Trophoblast cell (in vitro differentiated cells and primary cell): ENCODE results near the gene PLSCR3.
A peak's percentile ranks its signal among the peaks of the same experiment; 100 is the strongest.

Source experiments
- DNase-seq, 2 donors: peaks; one replicate each; pipeline ENCODE4 v3.0.0-alpha.2; 2016
- H2AFZ ChIP-seq: 2 replicates; pipeline ENCODE4 v1.6.1; 2013; ENCODE audit warnings: low read length, moderate library complexity, mild to moderate bottlenecking; ENCODE audit not compliant: insufficient read depth, poor library complexity
- H2AK5ac ChIP-seq: 2 replicates; pipeline ENCODE4 v1.6.1; 2013; ENCODE audit warnings: mild to moderate bottlenecking, low read length
- H2BK120ac ChIP-seq: 2 replicates; pipeline ENCODE4 v1.6.1; 2013; ENCODE audit warnings: low read length, mild to moderate bottlenecking, moderate library complexity; ENCODE audit not compliant: insufficient read depth, poor library complexity
- H2BK12ac ChIP-seq: 2 replicates; pipeline ENCODE4 v1.6.1; 2013; ENCODE audit warnings: mild to moderate bottlenecking, low read length, moderate library complexity
- H2BK5ac ChIP-seq: 2 replicates; pipeline ENCODE4 v1.6.1; 2013; ENCODE audit warnings: low read length, low read depth, moderate library complexity, mild to moderate bottlenecking; ENCODE audit not compliant: poor library complexity
- H3K14ac ChIP-seq: 2 replicates; pipeline ENCODE4 v1.6.1; 2013; ENCODE audit warnings: mild to moderate bottlenecking, low read length
- H3K18ac ChIP-seq: 2 replicates; pipeline ENCODE4 v1.6.1; 2013; ENCODE audit warnings: mild to moderate bottlenecking, low read length
- H3K23ac ChIP-seq: 2 replicates; pipeline ENCODE4 v1.6.1; 2013; ENCODE audit warnings: low read length
- H3K27ac ChIP-seq: 2 replicates; pipeline ENCODE4 v1.5.1; 2013; ENCODE audit warnings: low read depth, mild to moderate bottlenecking, inconsistent platforms, low read length, moderate library complexity
- H3K27me3 ChIP-seq: 2 replicates; pipeline ENCODE4 v1.6.1; 2013; ENCODE audit warnings: inconsistent platforms, mild to moderate bottlenecking, low read length, moderate library complexity; ENCODE audit not compliant: insufficient read depth
- H3K36me3 ChIP-seq, 2 experiments: 1 replicate in 1 of 2; 2 replicates in 1 of 2; pipeline ENCODE4 v1.6.1; 2013; ENCODE audit warnings: low read length in 2 of 2, mild to moderate bottlenecking in 2 of 2, moderate library complexity in 1 of 2; ENCODE audit not compliant: insufficient read depth in 2 of 2, control insufficient read depth in 1 of 2
- H3K4ac ChIP-seq: 2 replicates; pipeline ENCODE4 v1.6.1; 2013; ENCODE audit warnings: low read depth, mild to moderate bottlenecking, low read length, moderate library complexity
- H3K4me1 ChIP-seq, 2 experiments: 1 replicate in 1 of 2; 2 replicates in 1 of 2; pipeline ENCODE4 v1.6.1; 2013; ENCODE audit warnings: low read length in 2 of 2, mild to moderate bottlenecking in 2 of 2, moderate library complexity in 1 of 2; ENCODE audit not compliant: insufficient read depth in 2 of 2, control insufficient read depth in 1 of 2
- H3K4me2 ChIP-seq: 2 replicates; pipeline ENCODE4 v1.6.1; 2013; ENCODE audit warnings: inconsistent platforms, mild to moderate bottlenecking, low read length, moderate library complexity
- H3K4me3 ChIP-seq: 2 replicates; pipeline ENCODE4 v1.5.1; 2013; ENCODE audit warnings: mild to moderate bottlenecking, low read depth, low read length, inconsistent platforms
- H3K79me1 ChIP-seq: one replicate; pipeline ENCODE4 v1.6.1; 2013; ENCODE audit warnings: low read length
- H3K79me2 ChIP-seq: 2 replicates; pipeline ENCODE4 v1.6.1; 2013; ENCODE audit warnings: low read length, mild to moderate bottlenecking; ENCODE audit not compliant: control insufficient read depth, insufficient read depth, poor library complexity
- H3K9ac ChIP-seq: 2 replicates; pipeline ENCODE4 v1.6.1; 2013; ENCODE audit warnings: mild to moderate bottlenecking, low read length
- H3K9me3 ChIP-seq: 2 replicates; pipeline ENCODE4 v1.6.1; 2013; ENCODE audit warnings: low read depth, mild to moderate bottlenecking, control low read depth, inconsistent platforms, low read length; ENCODE audit not compliant: insufficient read depth
- H4K12ac ChIP-seq: 2 replicates; pipeline ENCODE4 v1.6.1; 2013; ENCODE audit warnings: low read depth, mild to moderate bottlenecking, low read length, moderate library complexity
- H4K8ac ChIP-seq: 2 replicates; pipeline ENCODE4 v1.6.1; 2013; ENCODE audit warnings: low read depth, mild to moderate bottlenecking, low read length, moderate library complexity
- H4K91ac ChIP-seq: one replicate; pipeline ENCODE4 v1.6.1; 2013; ENCODE audit warnings: low read depth, mild to moderate bottlenecking, low read length, moderate library complexity
- WGBS: extraction: QIAGEN DNeasy Blood & Tissue Kit; methylation state at CpG from one replicate; pipeline ENCODE4 v1.1.7; 2013; ENCODE audit warnings: missing lambda C conversion rate; ENCODE audit not compliant: insufficient read length, insufficient coverage; ENCODE audit errors: extremely low coverage; 5-methylcytosine and 5-hydroxymethylcytosine counted together

PLSCR3 gene

GRCh38 chr17:7352910-7353635 lies 41.3 kb downstream of the PLSCR3 start:
- peaks cover 20 to 24% of the 10 kb centered on the region in 2 experiments for H3K4me1 ChIP-seq
- peak overlapping the region; percentile 14 for H4K8ac ChIP-seq
- peaks cover 13% of the 10 kb centered on the region for H3K79me2 ChIP-seq
- H3K4me3 ChIP-seq, result no peak overlapping the region
- H3K4ac ChIP-seq, result peak overlapping the region; percentile 88
- H3K14ac ChIP-seq, result no peak overlapping the region
- no peak for DNase-seq
- no peak overlapping the region for H3K27ac ChIP-seq
- H4K91ac ChIP-seq, result peak overlapping the region; percentile 95
- no CpG with 5 or more reads among the region's 37 CpGs for WGBS
- peak overlapping the region; percentile 95 for H2BK120ac ChIP-seq
- no peak overlapping the region for H2AK5ac ChIP-seq
- H2BK5ac ChIP-seq, result no peak overlapping the region
- H3K79me1 ChIP-seq, result peaks cover 22% of the 10 kb centered on the region
- peak overlapping the region; percentile 95 for H3K18ac ChIP-seq
- H2AFZ ChIP-seq, result no peak overlapping the region
- peak overlapping the region; percentile 76 for H3K4me2 ChIP-seq
- no peaks in the 10 kb centered on the region for H3K9me3 ChIP-seq
- H3K36me3 ChIP-seq, result no peaks in the 10 kb centered on the region
- H3K23ac ChIP-seq, result no peak overlapping the region
- no peak overlapping the region for H4K12ac ChIP-seq
- no peaks in the 10 kb centered on the region for H3K27me3 ChIP-seq
- no peak overlapping the region for H3K9ac ChIP-seq
- peak overlapping the region; percentile 62 for H2BK12ac ChIP-seq

DNA sequence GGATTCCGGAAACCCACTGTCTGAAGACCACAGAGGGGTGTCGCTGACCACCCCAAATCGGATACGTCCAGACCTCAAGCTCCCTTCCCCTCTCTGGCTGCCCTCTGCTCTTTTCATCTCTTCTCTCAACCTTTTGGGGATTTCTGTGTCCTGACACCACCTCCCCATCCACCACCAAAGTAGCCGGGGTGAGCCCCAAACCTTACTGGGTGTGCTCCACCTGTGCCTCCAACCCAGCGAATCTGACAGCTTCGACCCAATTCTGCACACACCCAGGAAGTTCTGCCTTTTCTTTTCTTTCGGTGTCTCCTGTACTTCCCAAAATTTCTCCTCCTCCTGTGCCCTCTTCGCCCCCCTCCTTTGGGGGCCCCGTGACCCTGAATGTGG lies 41.8 kb downstream of the PLSCR3 start:
- no peaks in the 10 kb centered on the region for H3K36me3 ChIP-seq
- peak overlapping the region; percentile 95 for H2BK120ac ChIP-seq
- H3K9me3 ChIP-seq, result no peaks in the 10 kb centered on the region
- H3K14ac ChIP-seq, result peak overlapping the region; percentile 95
- peak overlapping the region; percentile 72 for H3K4me3 ChIP-seq
- H3K18ac ChIP-seq, result peak overlapping the region; percentile 95
- H3K23ac ChIP-seq, result no peak overlapping the region
- H3K27me3 ChIP-seq, result no peaks in the 10 kb centered on the region
- peak overlapping the region; percentile 94 for H4K8ac ChIP-seq
- H3K9ac ChIP-seq, result peak overlapping the region; percentile 54
- no peak for DNase-seq
- H4K12ac ChIP-seq, result peak overlapping the region; percentile 86
- peaks cover 13% of the 10 kb centered on the region for H3K79me2 ChIP-seq
- peaks cover 20 to 24% of the 10 kb centered on the region in 2 experiments for H3K4me1 ChIP-seq
- H2BK12ac ChIP-seq, result peak overlapping the region; percentile 62
- peak overlapping the region; percentile 88 for H3K4ac ChIP-seq
- peak overlapping the region; percentile 90 for H2BK5ac ChIP-seq
- peak overlapping the region; percentile 78 for H2AK5ac ChIP-seq
- peaks cover 22% of the 10 kb centered on the region for H3K79me1 ChIP-seq
- H3K27ac ChIP-seq, result peak overlapping the region; percentile 100
- no CpG with 5 or more reads among the region's 10 CpGs for WGBS
- peak overlapping the region; percentile 95 for H4K91ac ChIP-seq
- peak overlapping the region; percentile 76 for H3K4me2 ChIP-seq
- H2AFZ ChIP-seq, result peak overlapping the region; percentile 89

DNA sequence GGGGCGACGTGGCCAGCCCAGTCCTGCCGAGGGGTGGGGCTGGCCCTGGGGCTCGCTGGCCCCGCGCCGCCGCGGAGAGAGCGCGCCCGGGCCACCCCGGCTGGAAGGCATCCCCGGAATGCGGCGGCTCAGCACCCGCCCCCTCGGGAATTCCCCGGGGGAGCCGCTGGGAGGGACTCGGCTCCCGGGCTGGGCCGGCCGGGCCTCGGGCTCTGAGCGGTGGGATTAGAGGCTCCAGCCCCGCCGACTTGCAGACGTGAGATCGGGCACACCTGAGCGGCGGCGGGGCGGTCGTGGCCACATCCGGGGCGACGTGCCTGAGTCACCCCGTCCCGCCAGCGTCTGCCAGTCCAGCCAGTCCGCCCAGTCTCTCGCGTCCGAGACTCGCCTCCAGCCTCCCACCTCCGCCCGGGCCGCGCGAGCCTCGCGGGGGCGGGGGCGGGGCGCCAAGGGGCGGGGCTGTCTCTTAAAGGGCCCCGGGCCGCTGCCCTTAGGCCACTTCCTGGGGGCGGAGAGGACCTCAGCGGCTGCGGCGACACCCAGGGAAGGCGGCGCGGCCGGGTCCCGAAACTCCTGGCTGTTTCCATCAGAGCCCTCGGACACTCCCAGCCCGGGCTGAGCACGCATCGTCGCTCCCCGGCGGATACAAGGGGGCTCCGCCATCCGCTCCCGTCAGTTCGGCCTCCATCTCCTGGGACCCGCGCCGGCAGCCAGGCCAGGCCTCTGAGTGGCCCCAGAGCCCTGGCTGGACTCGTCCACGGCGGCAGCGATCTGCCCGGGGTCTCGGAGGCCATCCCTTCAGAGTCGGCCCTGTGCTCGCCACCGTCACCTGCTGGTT lies 42.4 kb downstream of the PLSCR3 start, which contains the start of gene KCTD11:
KCTD11 (plus strand) TSS at position 498 of the 838 bp plus-strand sequence.
- peak within 1 kb of the TSS; percentile 76 for H3K4me2 ChIP-seq
- H3K9me3 ChIP-seq, result no peaks in the 10 kb centered on the region
- peaks cover 22% of the 10 kb centered on the region for H3K79me1 ChIP-seq
- H3K14ac ChIP-seq, result peak within 1 kb of the TSS; percentile 100
- peak within 1 kb of the TSS; percentile 89 for H2AFZ ChIP-seq
- peak within 1 kb of the TSS; percentile 100 for H4K91ac ChIP-seq
- peaks cover 13% of the 10 kb centered on the region for H3K79me2 ChIP-seq
- peak within 1 kb of the TSS; percentile 100 for H3K27ac ChIP-seq
- H3K23ac ChIP-seq, result no peak within 1 kb of the TSS
- peak within 1 kb of the TSS; percentile 99 for H4K8ac ChIP-seq
- H3K18ac ChIP-seq, result peak within 1 kb of the TSS; percentile 100
- peak within 1 kb of the TSS; percentile 84 for H3K4me3 ChIP-seq
- no CpG with 5 or more reads among the region's 91 CpGs for WGBS
- H3K9ac ChIP-seq, result peak within 1 kb of the TSS; percentile 81
- H3K27me3 ChIP-seq, result no peaks in the 10 kb centered on the region
- H2BK12ac ChIP-seq, result peak within 1 kb of the TSS; percentile 70
- peak; percentile 93 to 95 for DNase-seq
- H2BK120ac ChIP-seq, result peak within 1 kb of the TSS; percentile 99
- H3K4me1 ChIP-seq, result peaks cover 20 to 24% of the 10 kb centered on the region in 2 experiments
- H2BK5ac ChIP-seq, result peak within 1 kb of the TSS; percentile 99
- H3K4ac ChIP-seq, result peak within 1 kb of the TSS; percentile 99
- peak within 1 kb of the TSS; percentile 93 for H4K12ac ChIP-seq
- H3K36me3 ChIP-seq, result no peaks in the 10 kb centered on the region
- peak within 1 kb of the TSS; percentile 100 for H2AK5ac ChIP-seq

- H3K23ac ChIP-seq, result no peak overlapping the region
- no peak overlapping the region for H3K27ac ChIP-seq
- H3K27me3 ChIP-seq, result no peaks in the 10 kb centered on the region
- no peaks in the 10 kb centered on the region for H3K36me3 ChIP-seq
- peaks cover 22% of the 10 kb centered on the region for H3K79me1 ChIP-seq
- H3K4me2 ChIP-seq, result no peak overlapping the region
- H2BK5ac ChIP-seq, result no peak overlapping the region
- H2BK120ac ChIP-seq, result no peak overlapping the region
- WGBS, result no CpG with 5 or more reads among the region's 19 CpGs
- peaks cover 13% of the 10 kb centered on the region for H3K79me2 ChIP-seq
- DNase-seq, result no peak
- H4K12ac ChIP-seq, result no peak overlapping the region
- H3K4me1 ChIP-seq, result peaks cover 14 to 16% of the 10 kb centered on the region in 2 experiments
- no peak overlapping the region for H3K4me3 ChIP-seq
- no peak overlapping the region for H4K8ac ChIP-seq
- no peak overlapping the region for H3K14ac ChIP-seq
- H2AK5ac ChIP-seq, result no peak overlapping the region
- H3K4ac ChIP-seq, result no peak overlapping the region
- H3K18ac ChIP-seq, result no peak overlapping the region
- H2AFZ ChIP-seq, result no peak overlapping the region
- H4K91ac ChIP-seq, result no peak overlapping the region
- H2BK12ac ChIP-seq, result no peak overlapping the region
- no peak overlapping the region for H3K9ac ChIP-seq
- H3K9me3 ChIP-seq, result no peaks in the 10 kb centered on the region
Measured at GRCh38 chr17:7348478-7349242, 45.7 kb downstream of the PLSCR3 start.
